ENCODE results near the gene MOB2. TPM values are rescaled to one million over a fixed set of nuclear protein-coding genes. Genes with fewer than 3 reads are reported as not detected.

The MOB2 gene
- total RNA-seq, 4 donors from 2014 or later: 84.8 to 126 (median 93.8) TPM

DNA sequence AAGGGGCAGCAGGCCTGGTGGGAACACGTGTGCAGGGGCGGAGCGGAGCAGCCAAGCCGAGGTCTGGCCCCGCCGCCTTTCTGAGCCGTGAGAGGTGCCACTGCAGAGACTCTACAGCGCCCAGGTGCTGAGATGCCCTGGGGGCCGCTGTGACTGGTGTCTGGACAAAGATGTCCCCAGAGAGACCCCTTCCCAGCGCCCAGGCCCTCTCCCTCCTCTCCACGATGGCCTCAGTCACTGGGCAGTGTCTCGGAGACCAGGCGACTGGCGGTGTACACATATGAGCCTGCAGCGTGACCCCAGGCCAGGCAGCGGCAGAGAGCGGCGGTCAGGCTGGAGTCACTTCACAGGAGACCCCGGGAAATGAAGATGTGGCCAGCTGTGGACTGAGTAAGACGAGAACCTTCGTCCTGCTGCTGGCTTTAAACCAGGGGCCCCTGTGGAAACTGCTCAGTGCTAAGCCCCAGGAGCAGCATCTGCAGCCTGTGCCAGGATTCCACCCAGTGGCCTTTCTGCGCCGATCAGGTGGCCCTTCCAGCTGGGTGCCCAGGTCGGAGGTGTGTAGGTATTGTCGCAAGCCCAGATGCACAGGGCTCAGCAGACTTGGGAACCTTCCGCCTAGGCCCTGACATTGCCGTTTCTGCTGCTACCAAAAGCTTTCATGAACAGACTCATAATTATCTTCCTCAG is 34.7 kb downstream of the MOB2 start:
- no peak for DNase-seq (ENCODE audit: low spot score in 2 of 2)
- intact Hi-C loops (cut with DNase I; ENCODE audit: low total_unique reads): loop anchor here (10.0 kb wide), 1 partner anchor 63 kb away; no protein-coding TSS in a partner anchor
- TF ChIP-seq, protein P1, sequence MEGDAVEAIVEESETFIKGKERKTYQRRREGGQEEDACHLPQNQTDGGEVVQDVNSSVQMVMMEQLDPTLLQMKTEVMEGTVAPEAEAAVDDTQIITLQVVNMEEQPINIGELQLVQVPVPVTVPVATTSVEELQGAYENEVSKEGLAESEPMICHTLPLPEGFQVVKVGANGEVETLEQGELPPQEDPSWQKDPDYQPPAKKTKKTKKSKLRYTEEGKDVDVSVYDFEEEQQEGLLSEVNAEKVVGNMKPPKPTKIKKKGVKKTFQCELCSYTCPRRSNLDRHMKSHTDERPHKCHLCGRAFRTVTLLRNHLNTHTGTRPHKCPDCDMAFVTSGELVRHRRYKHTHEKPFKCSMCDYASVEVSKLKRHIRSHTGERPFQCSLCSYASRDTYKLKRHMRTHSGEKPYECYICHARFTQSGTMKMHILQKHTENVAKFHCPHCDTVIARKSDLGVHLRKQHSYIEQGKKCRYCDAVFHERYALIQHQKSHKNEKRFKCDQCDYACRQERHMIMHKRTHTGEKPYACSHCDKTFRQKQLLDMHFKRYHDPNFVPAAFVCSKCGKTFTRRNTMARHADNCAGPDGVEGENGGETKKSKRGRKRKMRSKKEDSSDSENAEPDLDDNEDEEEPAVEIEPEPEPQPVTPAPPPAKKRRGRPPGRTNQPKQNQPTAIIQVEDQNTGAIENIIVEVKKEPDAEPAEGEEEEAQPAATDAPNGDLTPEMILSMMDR (IDR thresholded peaks at IDR 0.05): no peak
- TF ChIP-seq POLR2A (IDR thresholded peaks at IDR 0.05): no peak
- H3K4me3 ChIP-seq (ENCODE audit: low read depth, poor library complexity, severe bottlenecking): no peak overlapping the region
- 68 to 71% methylated on average over 26 to 27 of the region's 27 CpGs for WGBS, 2 donors

DNA sequence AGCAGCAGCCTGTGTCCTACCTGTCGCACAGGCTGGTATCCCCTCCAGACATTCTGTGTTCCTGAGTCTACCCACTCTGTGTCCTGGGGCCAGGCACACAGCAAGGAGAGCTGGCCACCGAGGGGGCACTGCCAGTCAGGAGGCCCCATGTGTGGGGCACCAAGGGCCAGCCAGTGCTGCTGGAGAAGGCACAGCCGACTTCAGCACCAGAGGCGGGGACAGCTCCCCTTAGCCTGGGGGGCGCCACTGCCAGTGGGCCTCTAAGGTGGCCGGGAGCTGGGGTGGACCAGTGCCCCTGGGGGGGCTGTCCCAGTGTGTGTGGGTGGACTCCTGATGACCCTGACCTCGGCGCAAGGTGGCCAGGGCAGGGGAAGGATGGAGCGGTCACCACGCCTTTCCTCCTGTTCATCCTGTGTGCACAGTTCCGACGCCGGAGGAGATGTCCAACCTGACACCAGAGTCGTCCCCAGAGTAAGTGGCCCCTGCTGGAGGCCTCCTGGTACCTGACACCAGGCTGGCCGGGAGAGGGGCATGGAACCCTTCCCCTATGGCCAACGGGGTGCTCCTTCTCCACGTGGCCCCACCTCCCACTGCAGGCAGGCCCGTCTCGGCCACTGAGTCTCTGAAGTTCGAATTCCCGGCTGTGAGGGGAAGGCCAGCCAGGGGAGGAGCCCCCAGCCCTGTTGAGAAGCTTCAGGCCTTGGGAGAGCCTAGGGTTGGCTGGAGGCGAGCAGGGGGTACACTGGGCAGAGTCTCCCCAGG is 35.4 kb downstream of the MOB2 start:
- DNase-seq (ENCODE audit: low spot score in 2 of 2): no peak
- intact Hi-C loops (cut with DNase I; ENCODE audit: low total_unique reads): loop anchor here (10.0 kb wide), 1 partner anchor 64 kb away; no protein-coding TSS in a partner anchor
- 70 to 78% methylated on average over 21 to 22 of the region's 22 CpGs for WGBS, 2 donors
- TF ChIP-seq, protein P1 (IDR thresholded peaks at IDR 0.05): no peak
- no peak for TF ChIP-seq POLR2A (IDR thresholded peaks at IDR 0.05)
- H3K4me3 ChIP-seq (ENCODE audit: low read depth, poor library complexity, severe bottlenecking): no peak overlapping the region

DNA sequence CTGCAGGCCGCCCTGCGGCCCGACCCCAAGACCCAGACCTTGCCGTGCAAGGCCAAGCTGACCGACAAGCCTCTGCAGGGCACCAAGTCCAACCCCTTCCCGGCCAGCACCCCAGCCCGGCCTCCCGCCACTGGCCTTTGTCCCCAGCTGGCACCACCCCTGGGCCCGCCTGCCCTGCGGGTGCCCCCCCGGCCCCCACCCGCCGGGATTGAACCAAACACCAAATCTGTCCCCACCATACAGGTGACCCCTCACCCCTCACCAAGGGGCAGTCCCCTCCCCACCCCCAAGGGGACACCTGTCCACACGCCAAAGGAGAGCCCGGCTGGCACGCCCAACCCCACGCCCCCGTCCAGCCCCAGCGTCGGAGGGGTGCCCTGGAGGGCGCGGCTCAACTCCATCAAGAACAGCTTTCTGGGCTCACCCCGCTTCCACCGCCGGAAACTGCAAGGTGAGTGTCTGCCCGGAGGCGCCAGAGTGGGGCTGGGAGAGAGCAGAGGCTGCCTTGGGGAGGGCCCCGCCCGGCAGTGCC is 36.2 kb downstream of the MOB2 start:
- TF ChIP-seq, protein P1 (IDR thresholded peaks at IDR 0.05): no peak
- TF ChIP-seq POLR2A (IDR thresholded peaks at IDR 0.05): no peak
- H3K4me3 ChIP-seq (ENCODE audit: low read depth, poor library complexity, severe bottlenecking): no peak overlapping the region
- 69 to 79% methylated on average over 28 to 29 of the region's 29 CpGs for WGBS, 2 donors
- no peak for DNase-seq (ENCODE audit: low spot score in 2 of 2)
- intact Hi-C loops (cut with DNase I; ENCODE audit: low total_unique reads): loop anchor here (10.0 kb wide), 1 partner anchor 64 kb away; no protein-coding TSS in a partner anchor

DNA sequence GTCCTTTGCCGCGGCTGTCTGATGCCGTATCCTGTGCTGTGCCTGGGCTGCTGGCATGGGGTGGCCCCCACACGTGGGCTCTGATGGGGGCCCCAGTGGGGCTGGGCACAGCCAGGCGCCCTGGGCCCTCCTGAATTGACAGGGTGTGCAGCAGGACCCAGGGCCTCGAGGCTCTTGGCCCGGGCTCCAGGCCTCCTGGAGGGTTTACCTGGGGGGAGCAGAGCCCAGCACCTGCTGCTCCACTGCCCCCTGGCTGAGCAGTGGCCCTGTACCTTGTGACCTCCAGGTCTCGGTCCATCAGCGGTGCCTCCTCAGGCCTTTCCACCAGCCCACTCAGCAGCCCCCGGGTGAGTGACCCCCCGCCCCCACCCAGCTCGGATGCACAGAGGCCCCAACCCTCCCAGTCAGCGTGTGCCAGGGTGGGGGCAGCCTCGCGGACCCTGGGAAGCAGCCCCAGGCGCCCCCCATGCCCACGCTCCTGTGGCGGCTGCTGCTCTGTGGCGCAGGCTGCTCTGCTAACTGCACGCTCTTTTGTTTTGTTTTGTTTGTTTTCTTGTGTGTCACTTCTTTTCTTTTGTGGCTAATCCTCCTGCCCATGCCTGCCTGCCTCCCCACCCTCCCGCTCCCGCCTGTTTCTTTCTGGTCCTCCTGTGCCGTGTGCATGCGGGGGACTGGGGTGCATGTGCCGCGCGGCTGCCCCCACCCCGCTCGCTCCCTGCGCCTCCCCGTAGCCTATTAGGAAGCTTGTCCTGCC is 36.9 kb downstream of the MOB2 start:
- WGBS, 2 donors: 72 to 73% methylated on average over 21 to 30 of the region's 31 CpGs

DNA sequence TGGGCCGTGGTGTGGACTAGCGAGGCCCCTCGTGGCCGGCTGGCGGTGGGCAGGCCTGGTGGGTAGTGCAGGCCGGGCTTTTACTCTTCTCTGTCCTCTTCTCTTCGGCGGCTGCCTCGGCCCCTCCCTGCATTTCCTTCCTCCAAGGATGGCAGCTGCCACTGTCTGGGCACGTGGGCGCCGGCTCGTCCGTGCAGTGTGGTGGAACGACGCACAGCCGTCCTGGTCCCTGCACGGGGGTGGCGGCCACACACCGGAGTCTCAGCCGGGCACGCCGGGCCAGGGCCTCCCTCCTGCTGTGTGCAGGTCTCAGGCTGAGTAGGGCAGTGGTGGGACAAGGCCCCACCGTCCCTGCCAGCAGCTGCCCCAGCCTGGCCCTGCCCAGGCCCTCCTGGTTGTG is 37.7 kb downstream of the MOB2 start:
- no peak overlapping the region for H3K4me3 ChIP-seq (ENCODE audit: low read depth, poor library complexity, severe bottlenecking)
- DNase-seq (ENCODE audit: low spot score in 2 of 2): no peak
- 64% methylated on average over 23 to 24 of the region's 24 CpGs for WGBS, 2 donors
- TF ChIP-seq, protein P1 (IDR thresholded peaks at IDR 0.05): no peak
- no peak for TF ChIP-seq POLR2A (IDR thresholded peaks at IDR 0.05)
- intact Hi-C loops (cut with DNase I; ENCODE audit: low total_unique reads): no loop called here

More for the DNA sequence above, 36.9 kb downstream of the MOB2 start:
- no peak overlapping the region for H3K4me3 ChIP-seq (ENCODE audit: low read depth, poor library complexity, severe bottlenecking)
- no peak for DNase-seq (ENCODE audit: low spot score in 2 of 2)
- TF ChIP-seq, protein P1 (IDR thresholded peaks at IDR 0.05): no peak
- no peak for TF ChIP-seq POLR2A (IDR thresholded peaks at IDR 0.05)
- intact Hi-C loops (cut with DNase I; ENCODE audit: low total_unique reads): loop anchor here (10.0 kb wide), 1 partner anchor 65 kb away; no protein-coding TSS in a partner anchor
